Right cardiac atrium (tissue), 5 donors: ENCODE results near the gene KLF9. TPM values are rescaled to one million over a fixed set of nuclear protein-coding genes. Genes with fewer than 3 reads are reported as not detected.
"Not testable (repeated sequence)": the region's sequence is repeated elsewhere in the genome, so short reads cannot be mapped to it uniquely, and the experiment has no call there.

Experiments used
- ATAC-seq, 2 donors: fragments of 200-7000 bp; cut with Tn5 transposase; one replicate each; pipeline versions ENCODE4 v1.8.0 to v1.9.1; 2020; ENCODE audit warnings: moderate library complexity in 2 of 2, mild to moderate bottlenecking in 1 of 2
- DNase-seq, 3 donors: peaks; one replicate each; pipeline ENCODE4 v3.0.0-alpha.2; 2020
- H3K27ac ChIP-seq: one replicate; pipeline ENCODE4 v1.5.1; 2013; ENCODE audit warnings: mild to moderate bottlenecking, low read length, control low read depth, moderate library complexity
- H3K27me3 ChIP-seq: one replicate; pipeline ENCODE4 v1.6.1; 2013; ENCODE audit not compliant: control insufficient read depth, insufficient read depth
- H3K4me1 ChIP-seq: one replicate; pipeline ENCODE4 v1.6.1; 2013; ENCODE audit warnings: low read length; ENCODE audit not compliant: control insufficient read depth, insufficient read depth
- H3K4me3 ChIP-seq: one replicate; pipeline ENCODE4 v1.5.1; 2013; ENCODE audit warnings: low read length, control low read depth
- H3K9me3 ChIP-seq: one replicate; pipeline ENCODE4 v1.6.1; 2013; ENCODE audit warnings: low read length; ENCODE audit not compliant: control insufficient read depth
- WGBS: extraction: QIAGEN DNeasy Blood & Tissue Kit; methylation state at CpG from one replicate; pipeline ENCODE4 v1.1.7; 2013; 5-methylcytosine and 5-hydroxymethylcytosine counted together
- intact Hi-C, 4 donors: fragments of 100-400 bp; cut with DNase I; formaldehyde crosslinking; loops; one replicate each; pipeline versions ENCODE4 v1.11.0 to v1.14.0; 2022 to 2023
- polyA plus RNA-seq: library from polyadenylated mRNA; stranded (reverse); fragments of 200-250 nt; gene quantifications from one replicate; pipeline ENCODE4 v1.2.3, GENCODE V29; 2013
- total RNA-seq, 4 donors: library from RNA; stranded (reverse); fragmentation: NEBNext Ultra II Directional; extraction: Animal tissue kit (Norgen Biotek cat#: 25700); gene quantifications; one replicate each; pipeline ENCODE4 v1.2.1, GENCODE V29; 2021
- donor health status: healthy with polysubstance abuse.
- donor health status: DM: no; HTN: yes; CAD: no.
- donor health status: DM: no; HTN: no; CAD: no.
- donor health status: DM: no; HTN: yes; CAD: no; lungs with severe emphysema.
- donor health status: DM: yes; HTN: yes; CAD: no.

KLF9 gene
- total and polyA plus RNA-seq, 5 donors, result 39.5 to 76.6 (median 70.7) TPM

- H3K27ac ChIP-seq, result no peak overlapping the region
- WGBS, result 74% methylated on average over 2 of the region's 2 CpGs
- DNase-seq, result peak in 1 of 3 donors; percentile 32
- no peak overlapping the region for H3K4me3 ChIP-seq
- H3K27me3 ChIP-seq, result no peaks in the 10 kb centered on the region
- peaks cover 46% of the 10 kb centered on the region for H3K4me1 ChIP-seq
- no peaks in the 10 kb centered on the region for H3K9me3 ChIP-seq
- ATAC-seq, result no peak
- intact Hi-C loops, result loop anchor here in 1 of 4 donors (10.0 kb wide), 1 partner anchor 49 kb away; no protein-coding TSS in a partner anchor
Observed at GRCh38 chr9:70404261-70404660, 10.2 kb downstream of the KLF9 start.

- peak; percentile 27 to 57 for ATAC-seq
- no peak for DNase-seq
- peaks cover 49% of the 10 kb centered on the region for H3K4me1 ChIP-seq
- intact Hi-C loops, result loop anchor here in 1 of 4 donors (10.0 kb wide), 1 partner anchor 49 kb away; no protein-coding TSS in a partner anchor
- H3K4me3 ChIP-seq, result no peak overlapping the region
- peak overlapping the region; percentile 54 for H3K27ac ChIP-seq
- 50% methylated on average over 4 of the region's 4 CpGs for WGBS
- H3K27me3 ChIP-seq, result no peaks in the 10 kb centered on the region
- H3K9me3 ChIP-seq, result no peaks in the 10 kb centered on the region
Observed at GRCh38 chr9:70403618-70404025, 10.8 kb downstream of the KLF9 start.

DNA sequence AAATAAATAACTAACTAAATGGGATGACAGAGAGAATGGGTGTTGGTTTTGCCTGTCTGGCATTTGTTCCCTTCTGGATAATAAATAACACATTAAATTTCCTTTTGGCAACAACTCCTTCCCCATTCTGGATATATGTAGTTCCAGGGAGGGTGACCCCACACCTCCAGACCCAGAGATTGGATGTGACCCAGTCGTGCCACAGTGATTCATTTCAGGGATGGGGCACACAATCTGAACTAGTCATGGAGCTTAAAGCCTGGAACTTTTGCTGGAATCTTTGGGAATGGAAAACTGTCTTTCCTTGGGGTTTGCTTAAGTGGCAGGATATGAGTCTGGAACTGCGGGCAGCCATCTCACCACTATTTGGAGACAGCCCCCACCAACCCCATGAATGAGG lies 11.3 kb downstream of the KLF9 start:
- 54% methylated on average over 2 of the region's 2 CpGs for WGBS
- Histone ChIP-seq H3K27me3 (no peaks in the 10 kb centered on the region), H3K4me1 (peaks cover 47% of the 10 kb centered on the region), H3K27ac (peak overlapping the region; percentile 54), H3K4me3 (no peak overlapping the region), H3K9me3 (no peaks in the 10 kb centered on the region)
- intact Hi-C loops, result loop anchor here in 1 of 4 donors (10.0 kb wide), 1 partner anchor 48 kb away; no protein-coding TSS in a partner anchor
- ATAC-seq (peak in 1 of 2 donors; percentile 34), DNase-seq (no peak)

- no peak overlapping the region for H3K4me3 ChIP-seq
- H3K27me3 ChIP-seq, result no peaks in the 10 kb centered on the region
- H3K4me1 ChIP-seq, result peaks cover 43% of the 10 kb centered on the region
- WGBS, result 47% methylated on average over 1 of the region's 1 CpG
- no peak for DNase-seq
- intact Hi-C loops, result loop anchor here in 1 of 4 donors (10.0 kb wide), 1 partner anchor 47 kb away; no protein-coding TSS in a partner anchor
- no peak overlapping the region for H3K27ac ChIP-seq
- H3K9me3 ChIP-seq, result no peaks in the 10 kb centered on the region
- no peak for ATAC-seq
Observed at GRCh38 chr9:70402213-70402612, 12.2 kb downstream of the KLF9 start.

GRCh38 chr9:70401241-70401640 lies 13.2 kb downstream of the KLF9 start:
- not testable (repeated sequence) for DNase-seq, H3K27ac ChIP-seq, H3K4me3 ChIP-seq, ATAC-seq, H3K9me3 ChIP-seq, H3K27me3 ChIP-seq
- 95% methylated on average over 6 of the region's 6 CpGs for WGBS
- intact Hi-C loops, result loop anchor here in 1 of 4 donors (10.0 kb wide), 1 partner anchor 46 kb away; no protein-coding TSS in a partner anchor
- peaks cover 42% of the 10 kb centered on the region for H3K4me1 ChIP-seq

DNA sequence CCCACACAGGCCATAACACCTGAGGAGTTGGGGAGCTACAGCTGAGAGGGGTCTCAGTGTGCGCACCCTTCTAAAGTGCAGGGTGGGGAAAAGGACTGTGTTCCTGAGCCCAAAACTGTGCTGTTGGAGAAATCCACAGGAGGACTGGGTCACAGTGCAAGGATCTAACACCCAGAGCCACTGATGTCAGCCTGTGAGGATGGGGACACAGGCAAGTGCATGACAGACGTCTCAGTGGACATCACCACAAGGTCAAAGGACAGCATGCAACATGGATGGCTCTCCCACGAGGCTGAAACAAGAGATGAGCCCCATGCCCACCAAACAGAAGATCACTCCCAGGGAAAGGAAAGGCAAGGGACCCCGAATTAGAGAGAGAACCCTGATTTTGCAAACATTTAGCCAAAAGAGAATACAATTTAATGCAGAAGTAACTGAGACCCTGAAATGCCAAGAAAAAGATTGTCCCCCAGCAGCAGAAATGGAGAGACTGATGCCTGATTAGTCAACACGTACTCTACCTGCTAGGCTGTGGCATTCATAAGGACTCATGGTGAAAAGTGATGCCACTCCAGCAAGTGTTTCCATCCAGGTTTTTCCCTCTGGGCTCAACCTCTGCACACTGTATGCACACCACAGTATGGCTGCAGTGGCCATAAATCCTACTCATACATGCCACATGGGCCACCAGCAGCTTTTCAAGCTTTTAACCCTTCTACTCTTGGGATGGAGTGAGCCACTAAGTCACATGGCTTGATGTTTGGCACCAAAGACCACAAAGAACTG lies 14.2 kb downstream of the KLF9 start:
- Histone ChIP-seq H3K27me3 (no peaks in the 10 kb centered on the region), H3K4me1 (peaks cover 42% of the 10 kb centered on the region), H3K27ac (peak overlapping the region; percentile 50), H3K9me3 (no peaks in the 10 kb centered on the region), H3K4me3 (peak overlapping the region; percentile 12)
- intact Hi-C loops, result loop anchor here in 1 of 4 donors (10.0 kb wide), 1 partner anchor 45 kb away; no protein-coding TSS in a partner anchor
- no peak for DNase-seq
- 71% methylated on average over 5 of the region's 5 CpGs for WGBS
- ATAC-seq, result peak in 1 of 2 donors; percentile 4

GRCh38 chr9:70399141-70399540 lies 15.3 kb downstream of the KLF9 start:
- peaks cover 38% of the 10 kb centered on the region for H3K4me1 ChIP-seq
- no peak for ATAC-seq
- H3K4me3 ChIP-seq, result no peak overlapping the region
- no peaks in the 10 kb centered on the region for H3K27me3 ChIP-seq
- H3K9me3 ChIP-seq, result no peaks in the 10 kb centered on the region
- peak overlapping the region; percentile 81 for H3K27ac ChIP-seq
- intact Hi-C loops, result no loop called here
- DNase-seq, result no peak

DNA sequence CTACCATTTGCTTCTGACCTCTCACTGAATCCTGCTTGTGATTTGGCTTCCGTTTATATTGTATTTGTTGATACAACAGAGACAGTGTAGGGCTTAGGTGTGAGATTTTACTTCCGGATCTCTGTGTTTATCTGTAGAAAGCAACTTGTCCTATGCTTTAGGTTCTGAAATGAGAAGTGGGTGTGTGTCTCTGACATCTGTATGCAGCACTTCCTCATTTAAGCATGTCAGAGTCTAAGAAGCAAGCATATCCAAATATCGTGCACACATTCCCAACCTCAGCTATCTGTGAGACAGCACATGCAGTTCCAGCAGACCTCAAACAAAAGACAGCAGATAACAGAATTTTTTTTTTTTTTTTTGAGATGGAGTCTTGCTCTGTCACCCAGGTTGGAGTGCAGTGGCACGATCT lies 16.3 kb downstream of the KLF9 start:
- peak overlapping the region; percentile 9 for H3K4me3 ChIP-seq
- intact Hi-C loops, result no loop called here
- no peak for DNase-seq
- ATAC-seq, result peak; percentile 65 to 80
- no peaks in the 10 kb centered on the region for H3K9me3 ChIP-seq
- H3K4me1 ChIP-seq, result peaks cover 37% of the 10 kb centered on the region
- no peak overlapping the region for H3K27ac ChIP-seq
- 12% methylated on average over 4 of the region's 4 CpGs for WGBS
- no peaks in the 10 kb centered on the region for H3K27me3 ChIP-seq

GRCh38 chr9:70395652-70396051 lies 18.8 kb downstream of the KLF9 start:
- Histone ChIP-seq H3K27ac (no peak overlapping the region), H3K4me3 (no peak overlapping the region), H3K27me3 (no peaks in the 10 kb centered on the region), H3K9me3 (no peaks in the 10 kb centered on the region), H3K4me1 (peaks cover 50% of the 10 kb centered on the region)
- no peak for ATAC-seq
- intact Hi-C loops, result no loop called here
- DNase-seq, result no peak
- 76% methylated on average over 6 of the region's 6 CpGs for WGBS

DNA sequence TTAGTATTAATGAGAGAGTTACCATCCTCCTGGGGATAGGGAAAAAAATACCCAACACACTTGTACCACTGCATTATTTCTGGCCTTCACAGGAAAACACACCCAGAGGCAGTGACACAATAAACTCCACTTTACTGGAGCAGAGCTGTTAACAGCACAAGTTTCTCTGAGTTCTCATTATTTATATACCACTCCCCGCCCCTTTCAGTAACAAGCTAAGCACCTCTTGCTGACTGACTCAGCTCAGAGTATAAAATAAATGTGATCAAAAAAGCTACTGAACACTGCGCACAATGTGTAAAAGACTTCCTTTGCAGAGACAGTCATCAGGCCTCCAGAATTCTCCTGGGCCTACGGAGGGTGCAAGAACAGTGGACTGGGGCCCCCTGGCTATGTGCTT lies 21.6 kb downstream of the KLF9 start:
- no peak for DNase-seq
- Histone ChIP-seq H3K9me3 (no peaks in the 10 kb centered on the region), H3K4me1 (peaks cover 43% of the 10 kb centered on the region), H3K4me3 (no peak overlapping the region), H3K27ac (no peak overlapping the region), H3K27me3 (no peaks in the 10 kb centered on the region)
- intact Hi-C loops, result no loop called here
- 67% methylated on average over 3 of the region's 3 CpGs for WGBS
- ATAC-seq, result peak; percentile 18 to 55

DNA sequence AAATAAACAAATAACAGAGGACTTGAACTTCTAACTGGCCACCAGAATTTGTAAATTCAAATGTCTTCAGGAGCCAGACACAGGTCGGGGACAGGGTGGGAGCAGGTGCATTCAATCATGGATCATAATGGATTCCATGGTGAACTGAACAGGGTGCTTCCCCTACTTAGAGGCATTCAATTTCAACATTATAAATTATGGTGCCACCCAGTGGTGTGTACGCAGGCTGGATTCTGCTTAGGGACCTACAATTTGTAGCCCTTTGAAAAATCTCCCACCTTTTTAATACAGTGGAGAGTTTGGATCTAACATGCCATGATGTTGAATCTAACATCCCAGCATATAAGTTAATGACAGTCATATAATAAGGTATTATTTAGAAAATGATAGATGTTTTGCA lies 22.3 kb downstream of the KLF9 start:
- ATAC-seq, result peak in 1 of 2 donors; percentile 22
- Histone ChIP-seq H3K27me3 (no peaks in the 10 kb centered on the region), H3K27ac (no peak overlapping the region), H3K9me3 (no peaks in the 10 kb centered on the region), H3K4me1 (peaks cover 38% of the 10 kb centered on the region), H3K4me3 (no peak overlapping the region)
- WGBS, result 73% methylated on average over 2 of the region's 2 CpGs
- intact Hi-C loops, result no loop called here
- no peak for DNase-seq
